NCI-H1417 (cell line): ENCODE data around the gene TRIM43B.
A peak's percentile ranks its signal among the peaks of the same experiment; 100 is the strongest.
"Not testable (repeated sequence)": the region's sequence is repeated elsewhere in the genome, so short reads cannot be mapped to it uniquely, and the experiment has no call there.

Experiments
- DNase-seq, 3 experiments: peaks; one replicate each; lab custom pipeline; 2025; lab: John Stamatoyannopoulos, UW

The TRIM43B gene

GRCh38 chr2:95433973-95434372, 50.6 kb downstream of the TRIM43B start:
- DNase-seq = not testable (repeated sequence)

- DNase-seq = not testable (repeated sequence)
Measured at GRCh38 chr2:95433373-95433772, 51.2 kb downstream of the TRIM43B start.

GRCh38 chr2:95429748-95430467, 54.6 kb downstream of the TRIM43B start:
- not testable (repeated sequence) for DNase-seq

- DNase-seq = peak in 1 of 3 experiments; percentile 1
Measured at GRCh38 chr2:95427196-95427867, 57.2 kb downstream of the TRIM43B start.
